H54 (cell line): ENCODE results near the gene FILIP1.

ENCODE experiments used
- DNase-seq: peaks from one replicate; pipeline ENCODE4 v3.0.0; 2011; ENCODE audit warnings: low spot score, mixed read lengths; ENCODE audit not compliant: insufficient read length
- FAIRE-seq: peaks from 3 replicates; lab custom pipeline; 2011; peaks lifted over from hg19 to GRCh38; lab: Jason Lieb, UNC
- POLR2A ChIP-seq: IDR thresholded peaks from 2 replicates; pipeline ENCODE4 v1.6.1; 2011; ENCODE audit warnings: low read depth, mild to moderate bottlenecking, low read length

Gene FILIP1

GRCh38 chr6:75505424-75505823, 11.8 kb upstream of the FILIP1 start:
- no peak for TF ChIP-seq POLR2A
- DNase-seq = no peak
- no peak for FAIRE-seq

GRCh38 chr6:75504465-75505222, 11.0 kb upstream of the FILIP1 start:
- FAIRE-seq (no peak), DNase-seq (no peak)
- TF ChIP-seq POLR2A = no peak

GRCh38 chr6:75503291-75503690, 9.7 kb upstream of the FILIP1 start:
- FAIRE-seq (no peak), DNase-seq (no peak)
- TF ChIP-seq POLR2A = no peak

DNA sequence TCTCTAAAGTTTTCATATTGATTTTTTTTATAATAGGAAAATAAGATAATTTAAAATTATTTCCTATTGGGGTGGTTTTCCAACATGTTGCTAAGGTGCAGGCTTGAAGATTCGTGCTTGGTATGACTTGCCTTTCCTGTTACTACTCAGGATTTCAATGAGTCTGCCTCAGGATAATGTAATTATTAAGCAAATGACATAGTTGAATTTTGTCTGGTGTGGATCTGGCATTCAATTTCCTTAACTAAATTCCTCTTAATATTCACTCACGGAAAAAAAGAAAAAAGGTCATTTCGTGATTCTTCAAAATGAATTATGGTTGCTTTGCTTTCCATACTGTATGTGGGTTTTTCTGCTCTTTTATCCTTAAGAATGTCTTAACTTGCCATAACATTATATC, 9.3 kb upstream of the FILIP1 start:
- DNase-seq (no peak), FAIRE-seq (no peak)
- no peak for TF ChIP-seq POLR2A

DNA sequence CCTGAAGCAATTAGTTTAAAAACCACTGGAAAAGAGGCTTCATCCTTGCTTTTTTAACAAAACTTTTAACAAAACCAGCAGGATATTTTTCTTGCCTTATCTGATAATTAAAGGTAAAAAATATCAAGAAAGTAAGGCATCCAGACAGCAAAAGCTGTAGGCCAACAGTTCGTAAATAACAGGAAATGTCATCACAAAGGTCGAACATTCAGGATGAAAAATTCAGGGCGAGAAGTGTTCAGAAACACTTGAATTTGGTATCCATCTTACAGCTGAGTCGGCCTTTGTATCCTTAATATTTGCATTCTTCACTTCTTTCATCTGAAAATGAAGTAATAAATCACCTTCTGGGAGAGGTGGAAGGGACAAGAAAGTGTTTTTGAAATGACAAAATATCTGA, 8.2 kb upstream of the FILIP1 start:
- TF ChIP-seq POLR2A = no peak
- no peak for DNase-seq
- FAIRE-seq = no peak

GRCh38 chr6:75499640-75500039, 6.0 kb upstream of the FILIP1 start:
- FAIRE-seq (no peak), DNase-seq (no peak)
- no peak for TF ChIP-seq POLR2A

- DNase-seq (no peak), FAIRE-seq (no peak)
- TF ChIP-seq POLR2A = no peak
Observed at GRCh38 chr6:75498862-75499261, 5.3 kb upstream of the FILIP1 start.

DNA sequence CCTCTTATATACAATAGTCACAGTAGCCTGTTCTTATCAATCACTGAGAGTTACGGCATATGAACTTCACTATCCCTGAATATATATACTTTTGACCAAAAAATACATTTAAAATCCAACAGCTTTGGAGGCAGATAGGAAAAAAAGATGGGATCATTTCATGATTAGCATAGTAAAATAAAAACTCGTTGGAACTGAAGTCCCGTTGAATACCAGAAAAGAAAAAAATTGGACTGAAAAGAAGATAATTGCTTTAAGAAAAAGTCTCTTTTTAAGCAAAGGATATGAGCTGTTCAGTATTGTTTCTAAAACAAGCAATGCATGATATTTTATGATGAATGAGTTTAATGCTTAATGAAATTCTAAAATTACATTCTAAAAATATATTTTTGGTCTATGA, 4.4 kb upstream of the FILIP1 start:
- FAIRE-seq (no peak), DNase-seq (no peak)
- TF ChIP-seq POLR2A = no peak

- TF ChIP-seq POLR2A = no peak
- FAIRE-seq (no peak), DNase-seq (no peak)
Observed at GRCh38 chr6:75495011-75495410, 1.4 kb upstream of the FILIP1 start.

DNA sequence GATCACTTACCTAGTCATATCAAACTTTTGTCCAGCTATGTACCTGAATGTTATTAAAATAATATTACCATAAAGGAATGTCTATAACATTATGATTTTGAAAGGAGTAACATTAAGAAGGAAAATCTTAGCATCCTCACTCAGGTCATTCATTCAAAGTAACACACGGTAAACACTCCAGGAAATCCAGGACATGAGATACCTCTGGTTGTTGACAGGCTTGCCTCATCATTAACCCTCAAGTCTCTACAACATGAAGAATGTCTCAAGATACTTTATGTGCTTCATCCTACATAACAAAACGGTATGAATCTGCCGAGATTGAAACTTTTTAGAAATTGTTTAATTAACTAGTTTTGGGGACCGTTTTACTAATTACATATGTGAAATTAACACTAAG, 690 bp upstream of the FILIP1 start:
- DNase-seq (no peak), FAIRE-seq (no peak)
- no peak for TF ChIP-seq POLR2A

GRCh38 chr6:75492386-75493153, 1.0 kb downstream of the FILIP1 start:
- FAIRE-seq = no peak
- no peak for DNase-seq
- TF ChIP-seq POLR2A = no peak

DNA sequence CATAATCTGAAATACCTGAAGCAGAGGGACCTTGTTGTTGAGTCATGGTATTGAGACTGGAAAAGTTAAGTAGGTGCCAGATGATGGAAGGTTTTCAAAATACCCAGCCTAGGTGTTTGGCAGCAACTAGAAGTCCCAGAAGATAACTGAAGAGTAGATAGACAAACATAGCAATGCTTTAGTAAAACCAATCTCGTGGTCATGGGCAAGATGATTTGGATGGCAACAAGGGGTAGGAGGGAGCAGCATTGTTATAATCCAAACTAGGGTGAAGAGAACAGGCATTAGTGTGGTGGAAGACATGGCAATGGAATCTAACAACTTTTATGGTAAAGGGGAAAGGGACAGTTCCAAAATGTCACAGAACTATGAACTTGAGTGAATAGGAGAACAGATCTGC, 2.3 kb downstream of the FILIP1 start:
- FAIRE-seq (no peak), DNase-seq (no peak)
- TF ChIP-seq POLR2A = no peak

DNA sequence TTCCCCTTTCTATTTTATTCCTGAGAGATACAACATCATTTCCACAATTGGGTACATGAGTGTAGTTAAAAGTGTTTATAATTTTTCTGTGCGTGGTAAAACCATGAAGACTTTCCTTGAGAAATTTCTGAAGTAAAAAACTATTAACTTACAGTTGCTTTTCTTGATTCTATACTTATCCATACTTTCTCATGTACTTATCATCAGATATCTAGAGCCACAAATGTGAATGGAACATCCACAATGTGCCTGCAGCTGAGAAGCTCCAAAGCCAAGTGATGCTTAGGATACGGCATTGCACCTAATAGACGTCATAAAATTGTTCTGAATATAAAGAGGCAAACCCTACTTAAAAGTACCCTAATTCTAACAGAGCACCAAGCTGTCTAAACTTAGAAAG, 2.9 kb downstream of the FILIP1 start:
- FAIRE-seq (no peak), DNase-seq (no peak)
- TF ChIP-seq POLR2A = no peak

DNA sequence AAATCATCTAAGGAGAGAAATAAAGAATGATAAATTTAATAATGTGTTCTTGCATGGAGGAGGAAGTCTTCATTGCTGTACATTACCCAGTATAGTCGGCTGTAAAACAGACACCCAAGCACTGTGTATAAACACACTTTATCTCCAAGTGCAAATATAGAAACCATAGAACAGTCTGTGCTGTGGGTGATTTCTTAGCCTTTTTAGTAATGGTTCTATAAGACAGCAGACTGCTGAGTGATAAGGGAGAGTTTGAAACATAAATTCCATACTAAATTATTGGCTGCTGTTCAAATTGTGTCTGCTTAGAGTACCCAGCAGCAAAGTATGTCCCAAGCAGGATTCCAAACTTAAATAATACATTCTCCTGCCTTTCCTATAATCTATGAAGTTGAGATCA, 4.6 kb downstream of the FILIP1 start:
- FAIRE-seq (no peak), DNase-seq (no peak)
- no peak for TF ChIP-seq POLR2A

- no peak for FAIRE-seq
- no peak for DNase-seq
Observed at GRCh38 chr6:75488033-75488432, 5.6 kb downstream of the FILIP1 start.

More at GRCh38 chr6:75488033-75488432, 5.6 kb downstream of the FILIP1 start:
- TF ChIP-seq POLR2A = no peak
